GM19452 (cell line): ENCODE data around the gene CABP5.
"Not testable (repeated sequence)": the region's sequence is repeated elsewhere in the genome, so short reads cannot be mapped to it uniquely, and the experiment has no call there.

Source experiments
- ATAC-seq: cut with Tn5 transposase; IDR thresholded peaks from one replicate; pipeline ENCODE4 v1.9.1; 2021; ENCODE audit not compliant: unreplicated experiment

The CABP5 gene

GRCh38 chr19:48043675-48044258, at the start of gene CABP5:
TSS of gene CABP5 (minus strand) at chr19:48044079. CDS start at chr19:48043922, 157 bp downstream.
- no peak for ATAC-seq

- not testable (repeated sequence) for ATAC-seq
These were observed 47.3 kb upstream of the CABP5 start for GRCh38 chr19:48091111-48091718.

GRCh38 chr19:48090281-48090802, 46.5 kb upstream of the CABP5 start:
- no peak for ATAC-seq

GRCh38 chr19:48088991-48089390, 45.1 kb upstream of the CABP5 start:
- not testable (repeated sequence) for ATAC-seq

GRCh38 chr19:48085904-48086864, 42.3 kb upstream of the CABP5 start:
- ATAC-seq, result no peak

GRCh38 chr19:48085076-48085475, 41.2 kb upstream of the CABP5 start:
- ATAC-seq, result no peak

GRCh38 chr19:48081106-48081505, 37.2 kb upstream of the CABP5 start:
- no peak for ATAC-seq

GRCh38 chr19:48070177-48070769, 26.4 kb upstream of the CABP5 start:
- ATAC-seq, result not testable (repeated sequence)

GRCh38 chr19:48069435-48069834, 25.6 kb upstream of the CABP5 start:
- ATAC-seq, result no peak

GRCh38 chr19:48064509-48064908, 20.6 kb upstream of the CABP5 start:
- no peak for ATAC-seq

- ATAC-seq, result no peak
These were observed 17.8 kb upstream of the CABP5 start for GRCh38 chr19:48061401-48062344.

GRCh38 chr19:48060381-48060780, 16.5 kb upstream of the CABP5 start:
- ATAC-seq, result no peak

GRCh38 chr19:48059331-48059730, 15.5 kb upstream of the CABP5 start:
- no peak for ATAC-seq

GRCh38 chr19:48053856-48054255, 10.0 kb upstream of the CABP5 start:
- ATAC-seq, result no peak

- no peak for ATAC-seq
These were observed 9.2 kb upstream of the CABP5 start for GRCh38 chr19:48053076-48053475.

GRCh38 chr19:48051335-48052033, 7.6 kb upstream of the CABP5 start:
- no peak for ATAC-seq

GRCh38 chr19:48044561-48044960, 682 bp upstream of the CABP5 start:
- ATAC-seq, result no peak

- ATAC-seq, result no peak
These were observed 1.9 kb downstream of the CABP5 start for GRCh38 chr19:48041877-48042580.

GRCh38 chr19:48036765-48037164, 7.1 kb downstream of the CABP5 start:
- ATAC-seq, result no peak
